Frontal cortex (tissue), 4 donors: ENCODE results near the gene BET1. TPM values are rescaled to one million over a fixed set of nuclear protein-coding genes. Genes with fewer than 3 reads are reported as not detected.

Source experiments
- DNase-seq, 2 donors: peaks; one replicate each; pipeline ENCODE4 v3.0.0; 2012; ENCODE audit warnings: low spot score in 2 of 2
- FAIRE-seq: peaks from 2 replicates; lab custom pipeline; 2012; peaks lifted over from hg19 to GRCh38; lab: Jason Lieb, UNC
- total RNA-seq: library from RNA; depleted of rRNA; stranded (reverse); fragments of >200 nt; gene quantifications from one replicate; pipeline ENCODE4 v1.2.3, GENCODE V29; 2014
- donor health status: control.
- donor health status: control.
- donor health status: control.

The BET1 gene
- total RNA-seq, 1 donor from 2014 or later = 25.7 TPM

GRCh38 chr7:93964813-93965212 is 39.3 kb downstream of the BET1 start:
- FAIRE-seq (no peak), DNase-seq (no peak)

GRCh38 chr7:93964262-93964661 is 39.9 kb downstream of the BET1 start:
- FAIRE-seq (no peak), DNase-seq (no peak)

- no peak for DNase-seq
- FAIRE-seq = no peak
Observed at GRCh38 chr7:93960986-93961385, 43.2 kb downstream of the BET1 start.

GRCh38 chr7:93958651-93959050 is 45.5 kb downstream of the BET1 start:
- no peak for FAIRE-seq

GRCh38 chr7:93958216-93958615 is 45.9 kb downstream of the BET1 start:
- FAIRE-seq = no peak

More at GRCh38 chr7:93958651-93959050, 45.5 kb downstream of the BET1 start:
- DNase-seq = no peak

GRCh38 chr7:93957767-93958166 is 46.4 kb downstream of the BET1 start:
- no peak for DNase-seq
- FAIRE-seq = no peak

More at GRCh38 chr7:93958216-93958615, 45.9 kb downstream of the BET1 start:
- DNase-seq = no peak

GRCh38 chr7:93955304-93955703 is 48.9 kb downstream of the BET1 start:
- no peak for DNase-seq
- FAIRE-seq = no peak

GRCh38 chr7:93949423-93949822 is 54.7 kb downstream of the BET1 start:
- no peak for FAIRE-seq
- no peak for DNase-seq

GRCh38 chr7:93948873-93949272 is 55.3 kb downstream of the BET1 start:
- DNase-seq = no peak
- FAIRE-seq = no peak

GRCh38 chr7:93948106-93948505 is 56.0 kb downstream of the BET1 start:
- no peak for FAIRE-seq
- DNase-seq = no peak

GRCh38 chr7:93945756-93946535 is 58.2 kb downstream of the BET1 start:
- DNase-seq = no peak
- FAIRE-seq = no peak

- no peak for DNase-seq
- FAIRE-seq = no peak
Observed at GRCh38 chr7:93945083-93945482, 59.1 kb downstream of the BET1 start.

GRCh38 chr7:93944673-93945072 is 59.5 kb downstream of the BET1 start:
- no peak for DNase-seq

GRCh38 chr7:93943816-93944540 is 60.2 kb downstream of the BET1 start:
- DNase-seq (no peak), FAIRE-seq (no peak)

More at GRCh38 chr7:93944673-93945072, 59.5 kb downstream of the BET1 start:
- FAIRE-seq = no peak

Other genes with a start within 250 kb of the BET1 start
- 0.41 TPM for gene TFPI2, start 113.6 kb downstream of the BET1 start, total RNA-seq
- gene GNGT1, start 97.8 kb downstream of the BET1 start, total RNA-seq = not detected
- gene GNG11, start 82.6 kb downstream of the BET1 start, total RNA-seq = 4.9 TPM